Measurements from ENCODE around the gene F2RL3. TPM values are rescaled to one million over a fixed set of nuclear protein-coding genes. Genes with fewer than 3 reads are reported as not detected.

Gene F2RL3
- total RNA-seq (2022; extraction: Qiagen RNA extraction): not detected in 5 replicates

GRCh38 chr19:16888629-16889365 is at the start of gene F2RL3:
TSS of gene F2RL3 (plus strand) at chr19:16888999. CDS start at chr19:16889190, 191 bp downstream.

Other genes with a start within 250 kb of the F2RL3 start
- 68.0 to 85.7 TPM (median 73.9 TPM) in 5 replicates for gene SMIM7, start 228.9 kb upstream of the F2RL3 start, total RNA-seq (2022; extraction: Qiagen RNA extraction)
- gene TMEM38A, start 227.9 kb upstream of the F2RL3 start, total RNA-seq (2022; extraction: Qiagen RNA extraction): 1.2 to 1.5 TPM (median 1.3 TPM) in 5 replicates
- gene NWD1, start 169.2 kb upstream of the F2RL3 start, total RNA-seq (2022; extraction: Qiagen RNA extraction): not detected in 5 replicates
- 18.5 to 25.2 TPM (median 23.5 TPM) in 5 replicates for gene SIN3B, start 59.6 kb upstream of the F2RL3 start, total RNA-seq (2022; extraction: Qiagen RNA extraction)
- 0.08 to 0.23 TPM in 2 of 5 replicates, not detected in the others for gene CPAMD8, start 137.8 kb downstream of the F2RL3 start, total RNA-seq (2022; extraction: Qiagen RNA extraction)
- gene HAUS8, start 186.5 kb downstream of the F2RL3 start, total RNA-seq (2022; extraction: Qiagen RNA extraction): 12.8 to 16.9 TPM (median 15.0 TPM) in 5 replicates
- 30.1 to 37.4 TPM (median 33.9 TPM) in 5 replicates for gene MYO9B, start 186.8 kb downstream of the F2RL3 start, total RNA-seq (2022; extraction: Qiagen RNA extraction)

Measured in A549 treated with CORT108297 at 1 μM for 4 hours (cell line).